HEK293 (cell line): ENCODE measurements around the gene CACNG3.

Experiments
- CTCF ChIA-PET: fragments of 350-600 bp; formaldehyde crosslinking; extraction: SDS; loops from one replicate; lab custom pipeline; 2021; ENCODE audit warnings: antibody characterized with exemption; lab: Yijun Ruan, JAX
- POLR2A ChIA-PET: fragments of 300-600 bp; formaldehyde crosslinking; extraction: SDS; loops from one replicate; lab custom pipeline; 2020; ENCODE audit warnings: antibody characterized with exemption, inconsistent platforms; lab: Yijun Ruan, JAX
- H3K27ac ChIP-seq: fragments of 200-500 bp; sonication (Bioruptor generic); 2 replicates; pipeline ENCODE4 v1.5.1; 2014; ENCODE audit warnings: low read depth, low read length, control low read depth, inconsistent platforms; ENCODE audit errors: extremely low read depth
- H3K36me3 ChIP-seq, 2 experiments: fragments of 200-500 bp in 1 of 2; sonication (Bioruptor generic) in 1 of 2; 1 replicate in 1 of 2; 2 replicates in 1 of 2; pipeline ENCODE4 v1.5.1; 2014 to 2017; ENCODE audit warnings: inconsistent platforms in 2 of 2, low read length in 2 of 2; ENCODE audit not compliant: control insufficient read depth in 2 of 2, insufficient read depth in 1 of 2
- H3K4me1 ChIP-seq: fragments of 200-500 bp; sonication (Bioruptor generic); 2 replicates; pipeline ENCODE4 v1.5.1; 2014; ENCODE audit warnings: mild to moderate bottlenecking, low read length, inconsistent platforms; ENCODE audit not compliant: control insufficient read depth, insufficient read depth
- H3K4me3 ChIP-seq: 2 replicates; pipeline ENCODE4 v1.5.1; 2011; ENCODE audit warnings: low read depth, mild to moderate bottlenecking, control low read depth, low read length, moderate library complexity
- H3K9me3 ChIP-seq: fragments of 200-500 bp; sonication (Bioruptor generic); 2 replicates; pipeline ENCODE4 v1.5.1; 2014; ENCODE audit warnings: low read depth, low read length, inconsistent platforms; ENCODE audit not compliant: control insufficient read depth, insufficient read depth
- KLF1 ChIP-seq: fragments of 450-650 bp; formaldehyde crosslinking; IDR thresholded peaks from 2 replicates; pipeline ENCODE4 v1.5.1; 2016; ENCODE audit warnings: missing biosample characterization, missing genetic modification characterization
- OVOL3 ChIP-seq: fragments of 450-650 bp; formaldehyde crosslinking; IDR thresholded peaks from 2 replicates; pipeline ENCODE4 v1.5.1; 2016; ENCODE audit warnings: missing biosample characterization, missing genetic modification characterization
- SALL2 ChIP-seq: fragments of 450-650 bp; formaldehyde crosslinking; IDR thresholded peaks from 2 replicates; pipeline ENCODE4 v1.5.0; 2017; ENCODE audit warnings: missing biosample characterization, mild to moderate bottlenecking, missing genetic modification characterization, borderline replicate concordance
- SETDB1 ChIP-seq: IDR thresholded peaks from one replicate; pipeline ENCODE4 v1.6.1; 2017; ENCODE audit warnings: mild to moderate bottlenecking, low read length, moderate library complexity, mixed read lengths; ENCODE audit not compliant: insufficient read length
- TRIM28 ChIP-seq: IDR thresholded peaks from 2 replicates; pipeline ENCODE4 v1.6.1; 2011; ENCODE audit warnings: low read length, control low read depth, borderline replicate concordance
- ZFHX2 ChIP-seq: fragments of 450-650 bp; formaldehyde crosslinking; conservative IDR thresholded peaks from 2 replicates; pipeline ENCODE4 v1.5.1; 2016; ENCODE audit warnings: missing biosample characterization, missing genetic modification characterization
- ZFP69B ChIP-seq: fragments of 450-650 bp; formaldehyde crosslinking; IDR thresholded peaks from 2 replicates; pipeline ENCODE4 v1.5.1; 2016; ENCODE audit warnings: missing biosample characterization, missing genetic modification characterization
- ZNF114 ChIP-seq: fragments of 450-650 bp; formaldehyde crosslinking; IDR thresholded peaks from 2 replicates; pipeline ENCODE4 v1.5.0; 2017; ENCODE audit warnings: missing biosample characterization, missing genetic modification characterization
- ZNF169 ChIP-seq: fragments of 450-650 bp; formaldehyde crosslinking; IDR thresholded peaks from 2 replicates; pipeline ENCODE4 v1.5.1; 2016; ENCODE audit warnings: missing biosample characterization, missing genetic modification characterization
- ZNF302 ChIP-seq: fragments of 450-650 bp; formaldehyde crosslinking; IDR thresholded peaks from 2 replicates; pipeline ENCODE4 v1.5.1; 2016; ENCODE audit warnings: missing biosample characterization, missing genetic modification characterization, low read depth
- ZNF311 ChIP-seq: fragments of 450-650 bp; formaldehyde crosslinking; IDR thresholded peaks from 2 replicates; pipeline ENCODE4 v1.5.1; 2017; ENCODE audit warnings: missing biosample characterization, missing genetic modification characterization, borderline replicate concordance
- ZNF521 ChIP-seq: fragments of 450-650 bp; formaldehyde crosslinking; IDR thresholded peaks from 2 replicates; pipeline ENCODE4 v1.5.1; 2017; ENCODE audit warnings: missing biosample characterization, mild to moderate bottlenecking, missing genetic modification characterization
- ZNF549 ChIP-seq: fragments of 450-650 bp; IDR thresholded peaks from 2 replicates; pipeline ENCODE4 v1.5.1; 2018; ENCODE audit warnings: missing biosample characterization, missing genetic modification characterization, mild to moderate bottlenecking, inconsistent platforms, moderate library complexity
- ZNF585B ChIP-seq: fragments of 450-650 bp; formaldehyde crosslinking; IDR thresholded peaks from 2 replicates; pipeline ENCODE4 v1.5.1; 2016; ENCODE audit warnings: missing biosample characterization, missing genetic modification characterization
- ZNF623 ChIP-seq: fragments of 450-650 bp; formaldehyde crosslinking; IDR thresholded peaks from 2 replicates; pipeline ENCODE4 v1.5.1; 2016; ENCODE audit warnings: missing biosample characterization, missing genetic modification characterization
- ZNF654 ChIP-seq: fragments of 450-650 bp; formaldehyde crosslinking; IDR thresholded peaks from 2 replicates; pipeline ENCODE4 v1.5.1; 2016; ENCODE audit warnings: low read depth, missing biosample characterization, missing genetic modification characterization
- ZNF660 ChIP-seq: fragments of 450-650 bp; IDR thresholded peaks from 2 replicates; pipeline ENCODE4 v1.5.1; 2018; ENCODE audit warnings: missing biosample characterization, mild to moderate bottlenecking, missing genetic modification characterization
- ZNF664 ChIP-seq: fragments of 450-650 bp; formaldehyde crosslinking; IDR thresholded peaks from 2 replicates; pipeline ENCODE4 v1.5.1; 2016; ENCODE audit warnings: missing biosample characterization, missing genetic modification characterization
- ZNF830 ChIP-seq: fragments of 450-650 bp; IDR thresholded peaks from 2 replicates; pipeline ENCODE4 v1.5.0; 2018; ENCODE audit warnings: missing biosample characterization, missing genetic modification characterization, low read depth, mild to moderate bottlenecking, moderate library complexity
- ZNF837 ChIP-seq: fragments of 450-650 bp; formaldehyde crosslinking; IDR thresholded peaks from 2 replicates; pipeline ENCODE4 v1.5.1; 2016; ENCODE audit warnings: missing biosample characterization, missing genetic modification characterization
- ZSCAN16 ChIP-seq: fragments of 450-650 bp; formaldehyde crosslinking; IDR thresholded peaks from 2 replicates; pipeline ENCODE4 v1.5.1; 2016; ENCODE audit warnings: missing biosample characterization, missing genetic modification characterization
- TF ChIP-seq, protein P1 (sequence below): fragments of 450-650 bp; formaldehyde crosslinking; IDR thresholded peaks from 2 replicates; pipeline ENCODE4 v1.5.1; 2016; ENCODE audit warnings: missing biosample characterization, missing genetic modification characterization
- TF ChIP-seq, protein P2 (sequence below): fragments of 450-650 bp; formaldehyde crosslinking; IDR thresholded peaks from 2 replicates; pipeline ENCODE4 v1.5.1; 2016; ENCODE audit warnings: missing biosample characterization, missing genetic modification characterization
- TF ChIP-seq, protein P3 (sequence below): fragments of 450-650 bp; formaldehyde crosslinking; IDR thresholded peaks from 2 replicates; pipeline ENCODE4 v1.5.1; 2016; ENCODE audit warnings: missing biosample characterization, missing genetic modification characterization
- TF ChIP-seq, protein P4 (sequence below): fragments of 450-650 bp; formaldehyde crosslinking; IDR thresholded peaks from 2 replicates; pipeline ENCODE4 v1.5.1; 2016; ENCODE audit warnings: missing biosample characterization, missing genetic modification characterization
- TF ChIP-seq, protein P5 (sequence below): fragments of 450-650 bp; formaldehyde crosslinking; IDR thresholded peaks from 2 replicates; pipeline ENCODE4 v1.5.1; 2016; ENCODE audit warnings: missing biosample characterization, missing genetic modification characterization

Gene CACNG3

DNA sequence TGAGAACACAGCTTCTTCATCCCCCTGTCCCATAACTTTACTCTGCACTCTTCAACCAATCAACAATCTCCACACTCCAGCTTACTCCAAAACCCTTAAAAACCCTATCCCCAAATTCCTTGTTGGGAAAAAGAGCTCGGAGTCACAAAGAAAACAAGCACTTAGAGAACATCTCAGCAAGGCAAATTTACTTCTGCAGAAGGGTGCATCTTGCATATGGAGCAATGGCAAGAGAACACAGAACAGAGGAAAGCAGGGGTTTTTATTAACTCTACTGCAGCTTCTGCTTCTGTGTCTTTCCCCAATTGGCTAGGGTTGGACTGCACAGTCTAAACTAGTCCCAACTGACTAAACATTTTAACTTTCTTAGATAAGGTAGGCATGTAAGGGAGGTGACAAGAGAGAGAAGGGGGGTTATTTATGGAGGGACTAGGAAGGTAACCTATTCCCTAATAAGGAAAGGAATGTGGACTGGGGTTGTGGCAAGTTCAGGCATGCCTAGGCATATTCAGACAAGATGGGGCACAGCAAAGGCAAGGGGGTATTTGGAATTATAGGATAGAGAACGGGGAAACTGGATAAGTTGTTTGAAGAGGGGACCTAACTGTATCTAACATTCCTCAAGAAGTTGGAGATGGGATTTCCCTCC lies 125.5 kb downstream of the CACNG3 start:
- POLR2A ChIA-PET: interaction anchor here (0.7 kb wide), 1 partner anchor 740 kb away, joined by 3 read pairs; the partner anchor contains the start of gene DCTN5
- TF ChIP-seq ZNF837 (tag by site-specific recombination): no peak
- no peak for TF ChIP-seq ZNF585B (tag by site-specific recombination)
- peak; percentile 98 for TF ChIP-seq SETDB1
- TF ChIP-seq TRIM28: peak; percentile 67; the same call in 1 of the 2 replicates
- TF ChIP-seq, protein P1, sequence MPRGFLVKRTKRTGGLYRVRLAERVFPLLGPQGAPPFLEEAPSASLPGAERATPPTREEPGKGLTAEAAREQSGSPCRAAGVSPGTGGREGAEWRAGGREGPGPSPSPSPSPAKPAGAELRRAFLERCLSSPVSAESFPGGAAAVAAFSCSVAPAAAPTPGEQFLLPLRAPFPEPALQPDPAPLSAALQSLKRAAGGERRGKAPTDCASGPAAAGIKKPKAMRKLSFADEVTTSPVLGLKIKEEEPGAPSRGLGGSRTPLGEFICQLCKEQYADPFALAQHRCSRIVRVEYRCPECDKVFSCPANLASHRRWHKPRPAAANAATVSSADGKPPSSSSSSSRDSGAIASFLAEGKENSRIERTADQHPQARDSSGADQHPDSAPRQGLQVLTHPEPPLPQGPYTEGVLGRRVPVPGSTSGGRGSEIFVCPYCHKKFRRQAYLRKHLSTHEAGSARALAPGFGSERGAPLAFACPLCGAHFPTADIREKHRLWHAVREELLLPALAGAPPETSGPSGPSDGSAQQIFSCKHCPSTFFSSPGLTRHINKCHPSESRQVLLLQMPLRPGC (tag by site-specific recombination): no peak
- no peak for TF ChIP-seq ZNF660 (tag by site-specific recombination)

DNA sequence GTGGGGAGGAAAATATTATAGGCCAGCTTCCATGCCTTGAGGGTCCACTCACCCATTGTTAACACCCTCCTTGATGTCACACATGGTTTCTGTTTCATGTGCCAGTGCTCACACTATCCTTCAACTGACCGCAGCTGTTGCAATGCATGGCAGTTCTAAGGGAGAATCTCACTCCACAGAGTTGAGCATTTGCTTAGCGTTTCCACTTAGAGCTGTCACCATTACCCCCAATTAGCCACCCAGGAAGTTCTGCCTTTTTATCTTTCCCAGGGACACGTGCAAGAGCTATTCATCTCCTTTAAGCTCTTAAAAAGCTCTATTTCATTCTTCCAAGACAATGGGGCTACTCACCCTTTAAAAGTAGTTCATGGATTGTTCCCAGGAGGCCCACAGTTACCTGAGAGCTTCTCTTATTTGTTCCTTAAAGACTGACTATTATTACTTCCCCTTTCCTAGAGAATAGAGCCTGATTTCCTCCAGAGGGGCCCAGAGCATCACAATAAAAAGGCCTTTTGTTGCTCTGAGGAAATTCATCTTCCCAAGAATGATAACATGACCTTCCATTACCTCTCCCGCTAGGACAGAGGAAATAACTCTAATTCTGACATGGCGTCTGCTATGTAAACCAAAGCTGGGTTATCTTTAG lies 126.8 kb downstream of the CACNG3 start:
- no peaks in the 10 kb centered on the region for H3K36me3 ChIP-seq
- no peak for TF ChIP-seq KLF1 (tag by site-specific recombination)
- TF ChIP-seq ZNF623 (tag by site-specific recombination): no peak
- no peak for TF ChIP-seq ZNF521 (tag by site-specific recombination)
- no peak for TF ChIP-seq ZNF311 (tag by site-specific recombination)
- TF ChIP-seq, protein P2, sequence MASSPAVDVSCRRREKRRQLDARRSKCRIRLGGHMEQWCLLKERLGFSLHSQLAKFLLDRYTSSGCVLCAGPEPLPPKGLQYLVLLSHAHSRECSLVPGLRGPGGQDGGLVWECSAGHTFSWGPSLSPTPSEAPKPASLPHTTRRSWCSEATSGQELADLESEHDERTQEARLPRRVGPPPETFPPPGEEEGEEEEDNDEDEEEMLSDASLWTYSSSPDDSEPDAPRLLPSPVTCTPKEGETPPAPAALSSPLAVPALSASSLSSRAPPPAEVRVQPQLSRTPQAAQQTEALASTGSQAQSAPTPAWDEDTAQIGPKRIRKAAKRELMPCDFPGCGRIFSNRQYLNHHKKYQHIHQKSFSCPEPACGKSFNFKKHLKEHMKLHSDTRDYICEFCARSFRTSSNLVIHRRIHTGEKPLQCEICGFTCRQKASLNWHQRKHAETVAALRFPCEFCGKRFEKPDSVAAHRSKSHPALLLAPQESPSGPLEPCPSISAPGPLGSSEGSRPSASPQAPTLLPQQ (tag by site-specific recombination): no peak
- TF ChIP-seq, protein P3, sequence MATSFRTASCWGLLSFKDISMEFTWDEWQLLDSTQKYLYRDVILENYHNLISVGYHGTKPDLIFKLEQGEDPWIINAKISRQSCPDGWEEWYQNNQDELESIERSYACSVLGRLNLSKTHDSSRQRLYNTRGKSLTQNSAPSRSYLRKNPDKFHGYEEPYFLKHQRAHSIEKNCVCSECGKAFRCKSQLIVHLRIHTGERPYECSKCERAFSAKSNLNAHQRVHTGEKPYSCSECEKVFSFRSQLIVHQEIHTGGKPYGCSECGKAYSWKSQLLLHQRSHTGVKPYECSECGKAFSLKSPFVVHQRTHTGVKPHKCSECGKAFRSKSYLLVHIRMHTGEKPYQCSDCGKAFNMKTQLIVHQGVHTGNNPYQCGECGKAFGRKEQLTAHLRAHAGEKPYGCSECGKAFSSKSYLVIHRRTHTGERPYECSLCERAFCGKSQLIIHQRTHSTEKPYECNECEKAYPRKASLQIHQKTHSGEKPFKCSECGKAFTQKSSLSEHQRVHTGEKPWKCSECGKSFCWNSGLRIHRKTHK (tag by site-specific recombination): no peak
- TF ChIP-seq ZNF169 (tag by site-specific recombination): no peak
- TF ChIP-seq OVOL3: no peak
- TF ChIP-seq SALL2 (tag by site-specific recombination): no peak
- no peak for TF ChIP-seq ZNF830 (tag by site-specific recombination)
- TF ChIP-seq ZSCAN16 (tag by site-specific recombination): no peak
- TF ChIP-seq ZNF114 (tag by site-specific recombination): no peak
- no peak for TF ChIP-seq ZNF302 (tag by site-specific recombination)
- no peak for TF ChIP-seq ZNF549 (tag by site-specific recombination)
- no peak for TF ChIP-seq ZFHX2 (tag by site-specific recombination)
- TF ChIP-seq ZNF654: no peak
- no peak for TF ChIP-seq ZFP69B (tag by site-specific recombination)
- TF ChIP-seq, protein P4, sequence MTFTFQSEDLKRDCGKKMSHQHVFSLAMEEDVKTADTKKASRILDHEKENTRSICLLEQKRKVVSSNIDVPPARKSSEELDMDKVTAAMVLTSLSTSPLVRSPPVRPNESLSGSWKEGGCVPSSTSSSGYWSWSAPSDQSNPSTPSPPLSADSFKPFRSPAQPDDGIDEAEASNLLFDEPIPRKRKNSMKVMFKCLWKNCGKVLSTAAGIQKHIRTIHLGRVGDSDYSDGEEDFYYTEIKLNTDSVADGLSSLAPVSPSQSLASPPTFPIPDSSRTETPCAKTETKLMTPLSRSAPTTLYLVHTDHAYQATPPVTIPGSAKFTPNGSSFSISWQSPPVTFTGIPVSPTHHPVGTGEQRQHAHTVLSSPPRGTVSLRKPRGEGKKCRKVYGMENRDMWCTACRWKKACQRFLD (tag by site-specific recombination): no peak
- TF ChIP-seq ZNF664 (tag by site-specific recombination): no peak
- TF ChIP-seq, protein P5, sequence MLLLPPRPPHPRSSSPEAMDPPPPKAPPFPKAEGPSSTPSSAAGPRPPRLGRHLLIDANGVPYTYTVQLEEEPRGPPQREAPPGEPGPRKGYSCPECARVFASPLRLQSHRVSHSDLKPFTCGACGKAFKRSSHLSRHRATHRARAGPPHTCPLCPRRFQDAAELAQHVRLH (tag by site-specific recombination): no peak
- TF ChIP-seq, all 188 proteins: peak for 0
- ChIA-PET CTCF (interaction anchor here (1.0 kb wide), 2 partner anchors 9 to 130 kb away, joined by 3 read pairs; no protein-coding TSS in a partner anchor), POLR2A (no interaction called here)
- no peaks in the 10 kb centered on the region for H3K4me1 ChIP-seq
- no peak overlapping the region for H3K27ac ChIP-seq
- H3K9me3 ChIP-seq: no peaks in the 10 kb centered on the region
- no peak overlapping the region for H3K4me3 ChIP-seq

More for the DNA sequence above, 125.5 kb downstream of the CACNG3 start:
- no peak overlapping the region for H3K4me3 ChIP-seq
- no peaks in the 10 kb centered on the region for H3K4me1 ChIP-seq
- CTCF ChIA-PET: no interaction called here
- H3K36me3 ChIP-seq: no peaks in the 10 kb centered on the region
- H3K9me3 ChIP-seq: no peaks in the 10 kb centered on the region
- H3K27ac ChIP-seq: no peak overlapping the region
